AG09319 (cell line): Measurements from ENCODE around the gene SPARCL1.
"Not testable (repeated sequence)": the region's sequence is repeated elsewhere in the genome, so short reads cannot be mapped to it uniquely, and the experiment has no call there.

Source experiments
- DNase-seq: peaks from one replicate; pipeline ENCODE4 v3.0.0-alpha.2; 2010; ENCODE audit warnings: low read depth; ENCODE audit errors: extremely low read depth
- TF ChIP-seq, protein P1 (sequence below): IDR thresholded peaks from 2 replicates; pipeline ENCODE4 v1.5.1; 2011; ENCODE audit warnings: low read depth, mild to moderate bottlenecking, inconsistent platforms, low read length, moderate library complexity

SPARCL1 gene

DNA sequence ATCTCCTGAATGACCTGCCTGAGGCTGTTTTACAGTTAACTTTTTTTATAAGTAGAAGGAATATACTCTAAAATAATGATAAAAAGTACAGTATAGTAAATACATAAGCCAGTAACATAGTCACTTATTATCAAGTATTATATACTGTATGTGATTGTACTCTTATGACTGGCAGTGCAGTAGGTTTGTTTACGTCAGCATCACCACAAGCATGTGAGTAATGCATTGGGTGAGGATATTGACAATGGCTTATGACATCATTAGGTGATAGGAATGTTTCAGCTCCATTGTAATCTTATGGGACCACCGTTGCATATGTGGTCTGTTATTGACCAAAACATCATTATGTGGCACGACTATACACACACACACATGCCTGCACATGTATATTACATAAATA lies 86.3 kb downstream of the SPARCL1 start:
- DNase-seq: no peak

DNA sequence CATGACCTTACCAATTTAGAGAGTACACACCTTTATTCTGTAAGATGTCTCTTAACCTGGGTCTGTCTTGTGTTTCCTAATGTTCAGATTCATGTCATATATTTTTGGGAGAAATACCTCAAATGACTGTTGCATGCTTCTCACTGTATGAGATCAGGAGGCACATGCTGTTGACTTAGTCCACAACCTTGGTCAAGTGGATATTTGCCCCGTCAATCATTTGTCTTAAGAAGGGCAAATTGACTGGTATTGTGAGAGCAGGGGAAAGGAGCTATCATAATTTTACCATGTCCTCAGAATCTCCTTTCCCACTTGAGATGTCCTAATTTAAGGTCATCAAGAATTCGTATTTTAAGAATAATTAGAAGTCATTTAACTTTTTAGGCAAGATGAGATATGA lies 95.8 kb downstream of the SPARCL1 start:
- TF ChIP-seq, protein P1, sequence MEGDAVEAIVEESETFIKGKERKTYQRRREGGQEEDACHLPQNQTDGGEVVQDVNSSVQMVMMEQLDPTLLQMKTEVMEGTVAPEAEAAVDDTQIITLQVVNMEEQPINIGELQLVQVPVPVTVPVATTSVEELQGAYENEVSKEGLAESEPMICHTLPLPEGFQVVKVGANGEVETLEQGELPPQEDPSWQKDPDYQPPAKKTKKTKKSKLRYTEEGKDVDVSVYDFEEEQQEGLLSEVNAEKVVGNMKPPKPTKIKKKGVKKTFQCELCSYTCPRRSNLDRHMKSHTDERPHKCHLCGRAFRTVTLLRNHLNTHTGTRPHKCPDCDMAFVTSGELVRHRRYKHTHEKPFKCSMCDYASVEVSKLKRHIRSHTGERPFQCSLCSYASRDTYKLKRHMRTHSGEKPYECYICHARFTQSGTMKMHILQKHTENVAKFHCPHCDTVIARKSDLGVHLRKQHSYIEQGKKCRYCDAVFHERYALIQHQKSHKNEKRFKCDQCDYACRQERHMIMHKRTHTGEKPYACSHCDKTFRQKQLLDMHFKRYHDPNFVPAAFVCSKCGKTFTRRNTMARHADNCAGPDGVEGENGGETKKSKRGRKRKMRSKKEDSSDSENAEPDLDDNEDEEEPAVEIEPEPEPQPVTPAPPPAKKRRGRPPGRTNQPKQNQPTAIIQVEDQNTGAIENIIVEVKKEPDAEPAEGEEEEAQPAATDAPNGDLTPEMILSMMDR: no peak
- no peak for DNase-seq

More for the DNA sequence above, 86.3 kb downstream of the SPARCL1 start:
- TF ChIP-seq, protein P1: no peak

DNA sequence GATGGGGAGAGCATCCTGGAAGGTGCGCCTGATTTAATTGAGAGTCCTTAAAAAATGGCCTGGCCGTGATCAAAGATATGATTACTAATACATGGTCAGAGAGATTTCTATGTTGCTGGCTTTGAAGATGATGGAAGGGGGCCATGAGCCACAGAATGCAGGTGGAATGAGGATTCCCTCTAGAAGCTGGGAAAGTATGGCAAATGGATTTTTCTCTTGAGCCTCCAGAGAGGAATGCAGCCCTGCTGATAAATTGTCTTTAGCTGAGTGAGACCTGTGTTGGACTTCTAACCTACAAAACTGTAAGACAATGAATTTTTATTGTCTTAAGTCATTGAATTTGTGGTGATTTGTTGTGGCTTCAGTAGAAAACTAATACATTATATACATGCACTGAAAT lies 99.1 kb downstream of the SPARCL1 start:
- TF ChIP-seq, protein P1: no peak
- DNase-seq: no peak

DNA sequence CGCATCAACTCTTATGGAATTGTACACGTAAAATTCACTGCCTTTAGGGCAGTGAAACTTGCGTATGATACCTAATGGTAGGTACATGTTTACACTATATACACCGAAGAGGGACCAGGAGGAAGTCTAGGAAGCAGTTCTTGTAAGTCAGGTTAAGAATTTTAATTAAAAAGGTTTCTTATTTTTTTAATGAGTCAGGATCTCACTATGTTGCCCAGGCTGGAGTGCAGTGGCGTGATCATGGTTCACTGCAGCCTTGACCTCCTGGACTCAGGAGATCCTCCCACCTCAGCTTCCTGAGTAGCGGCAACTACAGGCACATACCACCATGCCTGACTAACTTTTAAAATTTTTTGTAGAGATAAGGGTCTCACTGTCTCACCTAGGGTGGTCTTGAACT lies 100.2 kb downstream of the SPARCL1 start:
- TF ChIP-seq, protein P1: no peak
- DNase-seq: no peak

DNA sequence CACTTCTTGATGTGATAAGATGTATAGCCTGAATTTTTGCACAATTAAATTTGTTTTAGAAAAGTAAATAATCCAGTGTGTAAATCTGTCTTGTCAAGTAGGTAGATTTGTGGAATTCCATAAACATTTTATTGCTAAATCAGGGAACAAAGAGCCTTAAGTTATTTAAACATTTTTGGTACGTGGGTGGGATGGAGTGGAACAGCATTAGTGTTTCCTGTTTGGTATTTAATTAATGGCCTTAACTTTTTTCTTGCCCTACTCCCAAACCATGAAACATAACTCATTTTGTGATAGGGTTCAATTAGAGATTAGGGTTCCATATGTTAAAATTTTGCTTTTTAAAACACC lies 101.7 kb downstream of the SPARCL1 start:
- no peak for DNase-seq
- TF ChIP-seq, protein P1: no peak

DNA sequence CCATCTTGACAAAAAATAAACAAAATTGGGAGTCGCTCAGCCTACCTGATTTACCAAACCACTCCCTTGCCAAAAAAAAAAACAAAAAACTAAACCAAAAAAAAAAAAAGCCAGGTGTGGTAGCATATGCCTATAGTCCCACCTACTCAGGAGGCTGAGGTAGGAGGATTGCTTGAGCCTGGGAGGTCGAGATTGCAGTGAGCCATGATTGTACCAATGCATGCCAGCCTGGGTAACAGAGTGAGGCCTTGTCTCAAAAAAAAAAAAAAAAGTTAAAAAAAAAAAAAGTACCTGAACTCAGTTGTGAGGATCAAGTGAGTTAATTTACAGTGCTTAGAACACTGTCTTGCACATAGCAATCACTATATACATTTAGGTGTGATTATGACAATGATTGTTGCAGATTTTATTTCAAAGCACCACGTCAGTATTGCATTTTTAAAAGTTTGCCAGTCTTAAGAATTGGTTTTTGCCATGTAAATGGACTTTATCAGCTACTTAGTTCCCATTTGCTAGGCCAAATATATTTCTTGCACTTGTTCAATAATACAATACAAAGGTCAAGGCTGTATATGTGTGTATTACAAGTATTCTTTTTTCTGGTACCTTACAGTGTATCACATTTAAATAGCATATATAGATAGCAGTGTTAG lies 102.2 kb downstream of the SPARCL1 start:
- TF ChIP-seq, protein P1: no peak
- DNase-seq: no peak

DNA sequence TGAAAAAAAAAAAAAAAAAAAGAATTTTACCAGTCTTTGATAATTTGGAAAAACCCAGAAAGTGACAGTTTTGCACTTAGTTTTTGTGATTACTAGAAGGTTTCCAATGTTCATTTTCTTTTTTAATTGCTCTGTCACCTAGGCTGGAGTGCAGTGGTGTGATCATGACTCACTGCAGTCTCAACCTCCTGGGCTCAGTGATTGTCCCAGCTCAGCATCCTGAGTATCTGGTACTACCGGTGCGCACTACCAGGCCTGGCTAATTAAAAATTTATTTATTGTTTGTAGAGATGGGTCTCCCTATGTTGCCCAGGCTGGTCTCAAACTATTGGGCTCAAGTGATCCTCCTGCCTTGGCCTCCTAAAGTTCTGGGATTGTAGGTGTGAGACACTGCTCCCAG lies 103.5 kb downstream of the SPARCL1 start:
- no peak for DNase-seq
- TF ChIP-seq, protein P1: no peak

DNA sequence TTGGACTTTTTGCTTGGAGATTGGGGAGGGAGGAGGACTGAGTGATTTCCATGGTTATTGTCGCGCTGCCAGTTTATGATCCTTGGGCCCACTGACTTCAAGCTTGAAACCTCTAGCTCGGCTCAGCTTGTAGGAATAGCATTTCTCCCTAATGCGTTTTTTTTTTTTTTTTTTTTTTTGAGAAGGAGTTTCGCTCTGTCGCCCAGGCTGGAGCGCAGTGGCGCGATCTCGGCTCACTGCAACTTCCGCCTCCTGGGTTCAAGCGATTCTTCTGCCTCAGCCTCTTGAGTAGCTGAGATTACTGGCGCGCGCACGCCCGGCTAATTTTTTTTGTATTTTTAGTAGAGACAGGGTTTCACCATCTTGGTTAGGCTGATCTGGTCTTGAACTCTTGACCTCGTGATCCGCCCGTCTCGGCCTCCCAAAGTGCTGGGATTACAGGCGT lies 105.1 kb downstream of the SPARCL1 start:
- DNase-seq: not testable (repeated sequence)
